Inflammatory macrophage treated with lipopolysaccharide for 1 hour (primary cell): Measurements from ENCODE around the gene CTNND2.
A peak's percentile ranks its signal among the peaks of the same experiment; 100 is the strongest.
"Not testable (repeated sequence)": the region's sequence is repeated elsewhere in the genome, so short reads cannot be mapped to it uniquely, and the experiment has no call there.

Experiments
- DNase-seq, 2 donors: peaks; one replicate each; pipeline ENCODE4 v3.0.0-alpha.2; 2020 to 2022

CTNND2 gene

DNA sequence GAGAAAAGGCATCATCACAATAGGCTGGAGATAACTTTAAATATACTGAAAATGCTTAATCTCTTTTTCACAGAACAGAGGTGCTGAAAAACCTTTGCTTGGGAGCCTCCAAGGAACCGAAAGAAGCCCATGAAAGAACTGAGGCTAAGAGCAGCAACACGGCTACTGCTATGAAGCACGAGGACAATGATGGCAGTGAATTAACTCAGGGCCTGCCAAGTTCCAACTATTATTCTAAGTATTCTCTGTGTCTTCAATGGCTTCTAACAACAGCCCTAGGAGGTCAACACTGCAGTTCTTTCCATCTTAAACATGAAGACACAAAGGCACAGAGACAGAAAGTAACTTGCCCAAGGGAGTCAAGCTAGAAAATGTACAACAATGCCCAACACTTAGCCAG is 850.2 kb downstream of the CTNND2 start:
- DNase-seq: no peak

DNA sequence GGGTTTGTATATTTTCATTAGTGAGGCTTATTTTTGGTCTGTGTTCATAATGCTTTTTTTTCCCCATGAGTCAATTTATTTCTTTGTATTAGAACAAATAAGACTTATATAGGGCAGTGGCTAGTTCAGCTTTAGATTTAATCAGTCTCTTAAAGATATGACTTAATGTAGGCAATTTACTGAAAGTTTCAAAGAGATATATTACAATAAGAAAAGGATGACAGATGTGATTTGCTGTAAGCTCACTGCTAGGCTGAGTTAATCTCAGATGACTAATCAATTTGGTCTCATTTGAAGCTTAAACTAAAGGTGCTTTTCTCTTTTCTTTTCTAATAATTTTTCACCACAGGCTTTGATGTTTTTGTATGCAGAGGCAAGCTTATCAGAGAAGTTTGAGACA is 851.4 kb downstream of the CTNND2 start:
- no peak for DNase-seq

DNA sequence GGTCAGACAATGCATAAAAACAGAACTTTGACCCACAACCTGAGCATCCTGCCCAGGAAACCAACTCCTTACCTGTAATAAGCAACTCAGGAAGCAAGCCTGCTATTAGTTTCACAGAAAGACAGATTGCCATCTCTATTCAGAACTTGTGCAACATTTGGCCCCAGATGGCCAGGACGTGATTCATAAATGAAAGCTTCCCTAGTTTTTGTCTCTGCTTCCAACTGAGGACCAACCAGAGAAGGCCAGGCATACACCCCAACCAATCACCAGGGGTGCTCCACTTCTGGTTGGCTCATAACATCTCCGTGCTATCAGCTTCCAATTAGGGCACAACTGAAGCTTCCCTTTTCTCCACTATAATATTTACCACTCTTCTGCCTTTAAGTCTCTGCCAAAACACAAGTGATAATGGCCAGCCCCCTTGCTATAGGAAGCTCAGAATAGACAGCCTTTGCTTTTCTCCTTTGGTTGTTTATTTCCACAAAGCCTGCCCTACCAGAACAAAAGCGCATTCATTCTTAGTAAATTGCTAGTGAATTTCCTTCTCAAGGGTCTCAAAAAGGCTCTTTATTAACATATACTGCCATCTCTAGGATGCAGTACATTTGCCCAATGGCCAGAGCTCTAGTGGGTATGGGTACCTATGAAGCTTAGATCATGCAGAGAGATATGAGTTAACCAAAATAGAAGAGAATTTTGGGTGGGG is 853.5 kb downstream of the CTNND2 start:
- no peak for DNase-seq

DNA sequence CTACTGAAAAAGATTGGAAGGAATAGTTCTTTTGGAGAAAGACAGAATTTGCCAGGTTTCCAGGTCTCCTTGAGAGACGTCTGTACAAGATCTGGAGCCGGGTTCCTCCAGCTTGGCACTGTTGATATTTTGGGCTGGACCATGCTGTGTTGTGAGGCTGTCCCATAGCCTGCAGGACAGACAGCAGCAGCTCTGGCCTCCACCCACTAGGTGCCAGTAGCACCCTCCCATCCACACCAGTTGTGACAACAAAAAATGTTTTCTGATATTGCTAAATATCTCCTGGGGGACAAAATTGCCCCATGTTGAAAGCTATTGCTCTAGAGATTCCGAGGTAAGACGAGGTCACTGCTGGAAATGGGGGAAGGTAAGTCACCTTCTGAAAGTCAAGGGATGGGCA is 855.5 kb downstream of the CTNND2 start:
- no peak for DNase-seq

DNA sequence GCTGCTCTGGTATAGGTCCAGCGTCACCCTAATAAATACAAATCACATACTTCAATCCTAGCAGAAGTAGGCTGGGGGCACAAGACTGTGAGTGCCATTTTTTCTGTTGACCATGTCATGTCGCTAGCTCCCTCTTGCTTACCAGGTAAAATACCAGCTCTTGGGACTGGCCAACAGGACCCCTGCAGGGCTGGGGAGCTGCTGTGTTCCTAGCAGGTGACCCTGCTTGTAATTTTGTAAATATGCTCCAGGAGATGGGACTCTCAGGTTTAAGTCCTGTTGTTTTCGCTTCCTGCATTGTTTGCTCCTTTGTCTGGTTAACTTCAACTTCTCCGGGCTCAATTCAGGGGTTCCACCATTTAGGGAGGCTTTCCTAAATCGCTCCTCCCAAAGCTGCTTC is 856.6 kb downstream of the CTNND2 start:
- no peak for DNase-seq

DNA sequence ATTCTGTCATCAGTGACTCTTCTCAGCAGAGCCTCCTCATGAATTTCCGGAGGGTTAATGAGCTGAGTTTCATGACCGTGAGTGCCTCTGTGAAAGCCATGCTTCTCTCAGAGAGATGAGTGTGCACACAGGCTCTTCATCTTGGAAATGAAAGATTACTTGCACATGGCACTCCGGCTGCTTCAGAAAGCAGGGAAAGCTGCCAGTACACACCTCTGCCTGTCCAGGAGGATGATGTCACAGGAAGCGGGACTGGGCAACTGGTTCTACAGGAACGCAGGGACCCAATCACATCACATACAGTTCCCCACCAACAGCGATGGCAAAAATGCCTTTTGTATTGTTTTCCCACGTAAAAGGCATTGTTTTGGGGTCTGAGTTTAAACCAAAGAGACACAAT is 857.2 kb downstream of the CTNND2 start:
- no peak for DNase-seq

DNA sequence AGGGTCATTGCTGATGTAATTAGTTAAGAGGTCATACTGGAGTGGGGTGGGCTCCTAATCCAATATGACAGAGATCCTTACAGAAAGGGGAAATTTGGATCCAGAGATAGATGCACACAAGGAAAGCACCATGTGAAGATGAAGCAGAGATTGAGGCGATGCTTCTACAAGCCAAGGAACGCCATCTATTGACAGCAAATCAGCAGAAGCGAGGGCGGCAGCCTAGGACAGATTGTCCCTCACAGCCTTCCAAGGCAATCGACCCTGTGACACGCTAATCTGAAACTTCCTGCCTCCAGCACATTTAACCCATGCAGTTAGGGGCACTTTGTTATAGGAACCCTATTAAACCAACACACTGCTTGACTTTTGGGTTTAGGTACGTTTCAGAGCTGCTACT is 858.1 kb downstream of the CTNND2 start:
- no peak for DNase-seq

DNA sequence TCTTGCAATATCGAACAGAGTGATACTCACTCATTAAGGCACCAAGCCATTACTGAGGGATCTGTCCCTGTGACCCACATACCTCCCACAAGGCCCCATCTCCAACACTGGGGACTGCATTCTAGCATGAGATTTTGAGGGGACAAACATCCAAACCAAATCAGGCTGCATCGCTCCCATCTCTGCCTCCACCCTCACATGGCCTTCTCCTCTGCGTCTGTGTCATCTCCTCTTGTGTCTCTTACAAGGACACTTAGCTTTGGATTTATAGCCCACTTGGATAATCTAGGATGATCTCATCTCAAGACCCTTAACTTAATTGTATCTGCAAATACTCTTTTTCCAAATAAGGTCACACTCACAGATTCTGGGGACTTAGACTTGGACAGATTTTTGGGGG is 858.8 kb downstream of the CTNND2 start:
- DNase-seq: no peak

DNA sequence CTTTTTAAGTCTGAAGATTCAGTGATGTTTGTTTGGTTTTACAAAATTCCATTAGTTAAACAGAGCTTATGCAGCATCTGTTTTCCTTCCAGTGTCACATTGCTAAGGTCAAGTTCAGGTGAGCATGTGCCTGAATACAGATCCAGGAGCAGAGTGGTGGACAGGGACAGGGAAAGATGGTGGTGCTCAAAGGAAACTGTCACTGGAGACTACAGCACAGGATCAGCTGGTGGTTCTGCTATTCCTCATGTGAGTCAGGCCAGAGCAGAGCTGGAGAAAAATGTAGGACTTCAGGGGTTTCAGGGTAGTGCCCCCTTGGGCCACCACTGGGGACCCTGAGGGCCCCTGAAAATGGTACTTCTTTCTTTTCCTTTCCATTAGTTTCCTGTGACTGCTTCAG is 859.7 kb downstream of the CTNND2 start:
- no peak for DNase-seq

DNA sequence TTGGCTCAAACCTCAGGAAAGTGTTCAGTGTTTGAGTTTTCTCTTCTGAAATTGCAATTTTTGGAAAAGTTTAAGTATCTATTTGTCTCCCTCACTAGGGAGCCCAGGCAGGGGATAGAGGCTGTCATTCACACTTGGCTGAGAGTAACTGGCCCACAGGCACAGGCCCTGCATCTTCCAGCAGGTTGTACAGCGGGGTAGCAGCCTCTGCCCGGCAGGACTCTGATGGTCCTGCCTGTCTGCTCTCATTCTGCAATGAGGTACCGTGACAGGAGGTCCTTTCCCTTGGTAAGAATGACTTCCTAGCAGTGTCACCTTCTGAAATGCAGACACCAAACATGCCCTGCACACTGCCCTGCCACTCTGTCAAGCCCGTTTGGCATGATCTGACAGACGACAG is 860.4 kb downstream of the CTNND2 start:
- DNase-seq: no peak

DNA sequence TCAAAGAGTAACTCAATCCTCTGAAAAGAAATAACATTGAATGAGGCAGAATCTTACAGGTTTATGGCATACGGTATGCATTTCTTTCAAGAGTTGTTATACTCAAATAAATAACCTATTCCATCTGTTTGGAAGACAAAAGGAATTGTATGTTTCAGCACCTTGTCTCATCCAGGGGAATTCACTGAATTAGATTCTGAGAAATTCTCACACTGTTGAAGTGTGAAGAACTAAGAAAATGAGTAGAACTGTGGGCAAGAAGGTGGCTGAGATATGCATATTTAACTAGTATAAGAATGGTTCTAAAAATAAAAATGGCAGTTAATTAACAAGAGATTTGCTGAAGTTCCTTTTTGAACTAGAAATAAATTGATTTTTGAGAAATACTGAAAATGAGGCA is 863.9 kb downstream of the CTNND2 start:
- DNase-seq: no peak

DNA sequence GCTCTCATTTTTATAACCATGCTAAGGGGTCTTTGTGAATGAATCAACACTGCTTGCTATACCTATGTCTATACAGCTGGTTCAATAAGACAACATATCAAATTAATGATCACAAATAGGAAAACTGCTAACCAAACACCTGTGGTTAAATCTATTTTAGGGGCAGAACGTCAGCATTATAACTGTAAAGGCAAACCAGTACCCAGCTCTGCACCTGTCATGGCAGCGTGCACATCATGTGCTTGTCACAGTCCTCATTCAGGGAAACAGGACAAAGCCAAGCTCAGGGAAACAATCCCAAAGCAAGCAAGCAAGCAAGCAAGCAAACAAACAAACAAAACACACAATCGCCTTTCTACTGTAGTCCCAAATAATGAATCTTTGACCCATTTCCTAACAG is 865.5 kb downstream of the CTNND2 start:
- DNase-seq: no peak

DNA sequence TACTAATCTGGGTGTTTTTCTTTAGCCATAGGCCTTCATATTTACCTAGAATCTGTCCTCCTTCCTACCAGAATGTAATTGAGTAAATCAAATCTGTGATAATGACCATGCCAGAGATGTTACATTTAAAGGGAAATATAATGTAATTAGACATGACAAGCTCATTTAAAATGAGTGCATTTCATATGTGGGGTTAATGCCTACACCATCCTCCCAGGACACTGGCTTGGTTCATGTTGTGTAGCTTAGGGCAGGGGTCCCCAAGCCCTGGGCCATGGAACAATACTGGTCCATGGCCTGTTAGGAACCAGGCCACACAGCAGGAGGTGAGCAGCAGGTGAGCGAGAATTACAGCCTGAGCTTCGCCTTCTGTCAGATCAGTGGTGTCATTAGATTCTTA is 866.3 kb downstream of the CTNND2 start:
- DNase-seq: no peak

DNA sequence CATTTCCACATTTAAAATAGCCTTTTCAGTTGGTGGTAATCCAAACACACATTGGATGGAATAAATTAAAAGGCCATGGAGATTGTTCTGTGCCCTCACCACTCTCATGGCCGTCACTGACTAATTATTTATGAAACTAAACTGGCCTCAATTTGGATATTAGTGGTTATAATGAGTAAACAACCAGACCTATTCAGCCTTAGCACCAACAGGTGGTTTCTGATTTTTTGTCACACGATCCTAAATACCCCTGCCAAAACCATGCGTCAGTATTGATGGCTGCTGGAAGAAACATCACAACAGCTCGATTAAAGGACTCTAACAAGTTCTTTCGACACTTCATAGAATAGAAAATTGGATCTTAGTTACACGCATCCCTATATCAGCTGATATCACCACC is 867.2 kb downstream of the CTNND2 start:
- DNase-seq: no peak

DNA sequence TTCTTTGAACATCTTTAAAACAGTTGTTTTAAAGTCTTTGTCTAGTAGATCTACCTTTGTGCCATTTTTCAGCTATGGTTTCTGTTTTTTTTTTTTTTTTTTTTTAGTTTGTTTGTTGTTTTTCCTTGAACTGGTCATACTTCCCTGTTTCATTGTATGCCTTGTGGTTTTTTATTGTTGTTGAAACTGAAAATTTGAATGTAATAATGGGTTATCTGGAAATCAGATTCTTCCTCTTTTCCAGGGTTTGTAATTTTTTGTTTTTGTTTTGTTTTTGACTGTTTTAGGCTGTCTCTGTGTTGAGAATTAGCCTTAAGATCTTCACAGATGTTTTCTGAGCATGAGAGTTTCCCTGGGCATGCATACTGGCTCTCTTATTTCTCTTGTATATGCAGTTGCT is 873.6 kb downstream of the CTNND2 start:
- DNase-seq: peak; percentile 71 to 73

DNA sequence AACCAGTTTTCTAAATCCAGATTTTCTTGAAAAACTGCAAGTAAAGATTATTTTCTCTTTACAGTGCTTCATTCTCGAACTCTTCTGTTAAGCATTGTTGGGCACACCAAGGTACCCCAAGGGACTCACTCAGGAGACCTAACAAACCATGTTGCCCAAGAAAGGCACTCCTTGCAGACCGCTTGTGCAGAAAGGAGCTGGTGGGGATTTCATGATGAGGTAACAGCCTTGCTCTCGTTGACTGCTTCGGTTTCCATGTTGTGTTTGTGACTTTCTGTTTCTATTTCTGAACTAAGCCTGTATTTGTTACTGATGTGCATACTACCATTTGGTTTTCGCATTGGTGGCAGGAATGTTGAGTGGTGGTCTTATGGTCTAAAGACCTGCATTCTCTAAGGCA is 876.6 kb downstream of the CTNND2 start:
- DNase-seq: no peak

DNA sequence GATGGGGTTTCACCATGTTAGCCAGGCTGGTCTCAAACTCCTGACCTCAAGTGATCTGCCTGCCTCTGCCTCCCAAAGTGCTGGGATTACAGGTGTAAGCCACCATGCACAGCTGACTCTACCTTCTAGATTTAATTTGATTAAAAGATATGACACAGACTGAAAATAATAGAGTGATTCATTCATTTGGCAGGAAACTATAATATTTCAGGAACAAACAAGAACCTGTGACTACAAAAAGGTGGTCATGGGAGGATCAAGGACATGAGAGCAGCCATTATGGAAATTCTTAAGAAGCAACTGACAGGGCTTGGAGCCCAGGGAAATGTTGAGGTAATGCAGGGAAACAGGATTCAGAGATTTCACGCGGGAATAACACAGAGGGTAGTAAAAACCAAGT is 877.7 kb downstream of the CTNND2 start:
- no peak for DNase-seq

DNA sequence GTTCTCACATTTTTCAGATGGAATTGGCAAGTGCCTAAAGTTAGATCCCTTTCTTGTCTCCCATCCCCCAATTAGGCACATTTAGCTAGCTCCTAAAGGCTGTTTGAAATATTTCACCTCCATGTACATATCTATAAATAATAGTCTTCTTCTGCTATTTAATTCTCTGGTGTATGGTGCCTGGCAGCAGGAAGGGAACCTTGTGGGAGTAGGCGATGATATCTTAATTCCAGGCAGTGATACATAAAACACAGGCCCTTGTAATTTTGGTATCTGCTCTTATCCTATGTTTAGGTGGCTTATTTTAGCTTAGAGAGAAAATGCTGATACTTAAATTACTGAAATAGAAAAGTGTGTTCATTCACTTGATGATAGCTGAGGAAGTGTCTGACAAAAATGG is 880.3 kb downstream of the CTNND2 start:
- DNase-seq: no peak

DNA sequence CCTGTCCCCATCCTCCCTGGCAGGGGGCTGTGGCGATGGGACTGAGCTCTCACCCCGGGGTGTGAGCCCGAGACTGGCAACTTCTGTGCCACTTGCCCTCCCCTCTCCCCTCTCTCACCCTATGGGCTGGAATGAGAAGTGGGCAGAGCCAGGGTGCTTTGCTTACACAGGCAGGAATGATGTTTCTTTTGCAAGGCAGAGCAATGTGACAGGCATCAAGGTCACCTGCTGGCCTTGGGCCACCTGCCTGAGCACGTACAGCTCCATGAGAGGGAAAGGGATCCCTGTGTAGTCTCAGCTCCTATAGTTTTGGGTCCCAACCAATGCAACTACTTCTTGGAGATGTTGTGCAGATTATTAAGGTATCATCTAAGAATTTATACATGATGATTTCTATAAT is 890.5 kb downstream of the CTNND2 start:
- DNase-seq: no peak

DNA sequence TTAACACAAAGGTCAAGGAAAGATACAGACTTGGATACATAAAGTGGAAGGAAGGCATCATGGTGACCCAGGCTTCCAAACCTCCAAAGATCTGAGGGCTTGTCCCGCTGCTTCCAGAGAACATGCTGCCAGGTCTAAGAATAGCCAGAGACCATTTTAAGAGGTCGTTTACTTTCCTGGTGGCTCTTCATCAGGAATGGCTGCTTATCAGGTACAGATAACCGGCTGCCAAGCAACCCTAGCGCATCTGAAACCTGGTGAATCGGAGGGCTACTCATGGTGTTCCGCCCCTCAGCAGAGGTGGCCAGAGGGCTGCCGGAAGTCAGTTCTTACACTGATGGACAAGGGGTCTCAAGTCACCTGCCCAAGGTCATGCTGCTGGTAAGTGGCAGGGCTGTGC is 892.0 kb downstream of the CTNND2 start:
- no peak for DNase-seq

DNA sequence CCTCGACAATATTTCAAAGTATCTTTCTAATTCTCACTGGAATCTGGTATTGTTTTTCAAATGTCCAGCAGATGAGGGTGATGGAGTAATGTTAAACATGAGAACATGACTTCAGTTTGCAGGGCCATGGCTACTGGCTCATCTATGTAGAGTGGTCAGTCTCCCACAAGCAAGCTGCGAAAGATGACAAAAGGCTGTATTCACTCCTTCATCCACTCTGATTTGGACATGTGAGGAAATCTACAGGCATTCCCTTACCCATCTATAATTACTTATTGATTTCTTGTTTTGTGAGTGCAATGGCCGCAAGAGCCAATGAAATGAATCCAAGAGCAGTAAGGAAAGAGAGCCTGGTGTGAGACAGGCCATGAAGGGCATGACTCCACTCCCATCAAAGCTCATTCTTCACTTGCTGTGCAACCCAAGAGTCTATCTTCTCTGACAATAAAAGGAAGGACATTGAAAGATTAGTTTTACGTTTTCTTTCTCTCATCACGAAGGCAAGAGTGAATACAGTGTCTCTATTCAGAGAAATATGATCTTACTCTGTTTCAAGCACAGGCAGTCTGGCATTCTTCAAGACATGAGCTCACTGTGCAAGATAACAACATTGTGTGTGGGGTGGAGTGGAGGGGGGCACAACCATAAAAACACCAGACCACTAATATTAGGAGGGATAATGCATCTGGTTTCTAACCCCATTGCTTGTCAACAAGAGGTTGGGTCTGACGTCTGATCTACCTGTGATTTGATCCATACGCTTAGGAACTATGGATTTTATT is 893.6 kb downstream of the CTNND2 start:
- DNase-seq: no peak

DNA sequence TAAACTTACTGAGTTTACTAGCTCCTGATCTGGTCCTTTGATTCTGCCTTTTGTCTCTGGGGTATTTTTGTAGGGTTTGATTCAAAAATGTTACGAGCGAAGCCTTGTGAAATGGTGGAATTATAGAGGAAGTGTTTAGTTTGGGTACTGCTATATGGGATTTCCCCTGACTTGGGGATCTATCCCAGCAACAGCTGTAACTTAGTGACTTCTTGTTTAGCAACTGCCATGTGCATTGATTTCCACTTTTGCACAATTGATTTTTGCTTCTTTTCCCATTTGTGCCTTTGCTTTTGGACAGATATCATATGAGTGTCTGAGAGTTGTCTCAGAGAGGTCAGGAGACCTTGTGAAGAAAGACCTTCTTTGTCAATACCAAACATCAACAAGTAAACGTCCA is 894.7 kb downstream of the CTNND2 start:
- peak; percentile 80 to 95 for DNase-seq

DNA sequence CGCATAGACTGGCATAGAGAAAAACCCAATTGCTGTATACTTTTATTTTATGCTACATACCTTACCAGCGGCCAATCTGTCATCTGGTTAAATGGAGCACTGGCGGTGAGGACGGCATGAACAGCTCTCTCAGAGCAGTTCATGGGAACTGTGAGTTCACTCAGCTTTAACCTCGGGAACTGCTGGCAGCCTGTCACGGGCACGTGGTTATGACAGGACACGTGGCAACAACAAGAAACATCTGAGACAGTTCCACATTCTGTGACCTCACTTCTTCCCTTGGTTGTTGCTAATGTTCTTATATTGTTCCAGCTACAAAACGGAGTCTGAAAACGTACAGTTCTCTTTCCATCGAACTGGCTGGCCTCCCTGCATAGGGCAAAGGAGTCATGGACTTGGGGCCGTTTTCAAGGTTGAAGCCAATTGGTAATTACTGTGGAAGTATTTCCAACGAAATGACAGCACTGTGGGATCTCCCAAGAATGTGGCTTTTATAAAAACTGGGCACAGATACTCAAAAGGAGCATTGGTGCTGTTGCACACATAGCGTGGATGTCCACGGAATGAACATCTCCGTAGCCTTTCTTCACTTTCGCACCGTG is 896.9 kb downstream of the CTNND2 start:
- peak; percentile 23 to 49 for DNase-seq

DNA sequence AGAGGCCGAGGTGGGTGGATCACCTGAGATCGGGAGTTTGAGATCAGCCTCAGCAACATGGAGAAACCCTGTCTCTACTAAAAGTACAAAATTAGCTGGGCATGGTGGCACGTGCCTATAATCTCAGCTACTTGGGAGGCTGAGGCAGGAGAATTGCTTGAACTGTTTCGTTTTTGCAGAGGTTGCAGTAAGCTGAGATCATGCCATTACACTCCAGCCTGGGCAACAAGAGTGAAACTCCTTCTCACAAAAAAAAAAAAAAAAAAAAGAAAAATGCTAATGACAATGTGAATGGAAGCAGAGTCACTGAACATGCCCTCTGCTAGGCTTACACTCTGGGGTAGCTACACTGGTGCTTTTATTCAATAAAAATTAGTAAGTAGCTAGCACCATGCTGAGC is 899.7 kb downstream of the CTNND2 start:
- DNase-seq: not testable (repeated sequence)
